GM18858 (cell line): ENCODE data around the gene SPRYD3.
"Not testable (repeated sequence)": the region's sequence is repeated elsewhere in the genome, so short reads cannot be mapped to it uniquely, and the experiment has no call there.

ENCODE experiments used
- ATAC-seq: cut with Tn5 transposase; IDR thresholded peaks from one replicate; pipeline ENCODE4 v1.9.1; 2021; ENCODE audit not compliant: unreplicated experiment

Gene SPRYD3

GRCh38 chr12:53033832-53034231 lies 45.4 kb downstream of the SPRYD3 start:
- not testable (repeated sequence) for ATAC-seq

DNA sequence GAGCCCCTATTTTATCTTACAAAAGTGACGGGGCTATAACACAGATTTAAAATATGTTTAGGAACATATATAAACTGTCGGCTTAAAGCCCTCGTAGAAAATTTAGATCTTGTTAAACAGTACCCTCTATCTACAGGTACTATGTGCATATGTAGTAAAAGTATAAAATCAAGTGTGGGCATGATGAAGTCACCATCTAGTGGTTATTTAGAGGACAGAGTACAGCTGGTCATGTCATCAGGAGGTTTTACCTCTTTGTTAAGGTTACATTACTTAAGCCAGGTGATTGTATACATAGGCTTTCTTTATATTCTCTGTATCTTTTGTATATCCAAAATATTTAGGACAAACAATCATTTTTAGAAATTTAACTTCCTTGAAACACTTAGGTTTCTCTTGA lies 47.6 kb downstream of the SPRYD3 start:
- no peak for ATAC-seq

GRCh38 chr12:53027014-53027413 lies 52.2 kb downstream of the SPRYD3 start:
- not testable (repeated sequence) for ATAC-seq

DNA sequence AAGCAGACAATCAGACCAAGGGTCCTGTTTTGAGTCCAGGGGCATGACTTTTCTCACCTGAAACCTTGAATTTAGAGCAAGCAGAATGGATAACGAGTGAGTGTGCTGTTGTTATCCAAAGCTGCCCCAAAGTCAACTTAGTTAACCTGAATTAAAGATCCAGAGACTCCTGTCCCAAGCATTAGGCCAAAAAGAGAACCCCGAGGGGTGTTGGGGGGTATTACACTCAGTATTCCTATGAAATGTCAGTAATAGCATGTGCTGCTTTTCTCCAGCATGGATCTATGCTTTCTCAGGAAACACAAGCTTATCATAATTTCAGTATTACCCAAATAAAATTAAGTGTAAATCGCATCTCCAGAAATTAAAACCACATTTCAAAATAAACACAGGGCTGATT lies 53.9 kb downstream of the SPRYD3 start:
- ATAC-seq = no peak

DNA sequence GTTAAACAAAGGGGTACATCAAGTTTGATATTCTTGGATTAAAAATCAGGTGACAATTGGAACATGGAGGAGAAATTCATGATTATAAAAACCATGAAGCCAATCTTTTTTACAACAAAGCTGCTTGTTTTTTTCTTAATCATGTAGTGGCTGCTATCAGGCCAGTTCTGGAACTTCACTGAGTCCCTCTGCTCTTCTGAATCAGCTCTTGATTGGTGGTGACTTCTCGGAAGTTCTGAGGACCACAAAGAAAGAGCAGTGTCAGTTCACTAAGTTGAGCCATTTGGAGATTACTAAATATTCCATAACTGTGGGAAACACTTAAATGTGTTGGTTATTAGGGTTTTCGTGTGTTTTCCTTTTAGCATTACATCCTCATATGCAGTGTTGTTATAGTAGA lies 64.5 kb downstream of the SPRYD3 start:
- ATAC-seq = no peak
